ENCODE measurements around the gene PARPBP.

The PARPBP gene

GRCh38 chr12:102096855-102097254 is 23.1 kb upstream of the PARPBP start:
- no peak for DNase-seq (ENCODE audit: extremely low spot score)
- TF ChIP-seq CTBP1 (IDR thresholded peaks at IDR 0.05; ENCODE audit: borderline replicate concordance) (no peak), LEF1 (IDR thresholded peaks at IDR 0.05; ENCODE audit: borderline replicate concordance) (no peak), TARDBP (IDR thresholded peaks at IDR 0.05) (no peak), BHLHE40 (IDR thresholded peaks at IDR 0.05; ENCODE audit: borderline replicate concordance) (no peak), PKNOX1 (IDR thresholded peaks at IDR 0.05) (no peak), ELF4 (IDR thresholded peaks at IDR 0.05) (no peak), FOXM1 (IDR thresholded peaks at IDR 0.05; ENCODE audit: borderline replicate concordance) (no peak)
- ChIA-PET POLR2A (no interaction called here), CTCF (interaction anchor here (0.6 to 0.7 kb wide), 2 partner anchors 264 to 677 kb away, joined by 3 to 4 read pairs; no protein-coding TSS in a partner anchor)

GRCh38 chr12:102106905-102107304 is 13.1 kb upstream of the PARPBP start:
- CTCF ChIA-PET: no interaction called here
- TF ChIP-seq HDGF (IDR thresholded peaks at IDR 0.05; ENCODE audit: borderline replicate concordance) (no peak), ELF4 (IDR thresholded peaks at IDR 0.05) (no peak), CTBP1 (IDR thresholded peaks at IDR 0.05; ENCODE audit: borderline replicate concordance) (no peak), PKNOX1 (IDR thresholded peaks at IDR 0.05) (no peak), ARNT (IDR thresholded peaks at IDR 0.05) (no peak), L3MBTL2 (conservative IDR thresholded peaks at IDR 0.05) (no peak), SP1 (IDR thresholded peaks at IDR 0.05) (no peak), LEF1 (IDR thresholded peaks at IDR 0.05; ENCODE audit: borderline replicate concordance) (no peak), BHLHE40 (IDR thresholded peaks at IDR 0.05; ENCODE audit: borderline replicate concordance) (no peak), NFRKB (IDR thresholded peaks at IDR 0.05) (no peak), FOXM1 (IDR thresholded peaks at IDR 0.05; ENCODE audit: borderline replicate concordance) (no peak), FOXA1 (IDR thresholded peaks at IDR 0.05) (no peak), ZNF384 (IDR thresholded peaks at IDR 0.05) (no peak), FOXK2 (IDR thresholded peaks at IDR 0.05) (no peak), SUZ12 (IDR thresholded peaks at IDR 0.05) (no peak)
- no peak for DNase-seq (ENCODE audit: extremely low spot score)
- POLR2A ChIA-PET: no interaction called here

- DNase-seq (ENCODE audit: extremely low spot score): no peak
- ChIA-PET CTCF (no interaction called here), POLR2A (no interaction called here)
- no peak for TF ChIP-seq BHLHE40 (IDR thresholded peaks at IDR 0.05; ENCODE audit: borderline replicate concordance)
- no peak for TF ChIP-seq TARDBP (IDR thresholded peaks at IDR 0.05)
- TF ChIP-seq ARNT (IDR thresholded peaks at IDR 0.05): no peak
- TF ChIP-seq LEF1 (IDR thresholded peaks at IDR 0.05; ENCODE audit: borderline replicate concordance): no peak
Observed at GRCh38 chr12:102107970-102108369, 12.0 kb upstream of the PARPBP start.

DNA sequence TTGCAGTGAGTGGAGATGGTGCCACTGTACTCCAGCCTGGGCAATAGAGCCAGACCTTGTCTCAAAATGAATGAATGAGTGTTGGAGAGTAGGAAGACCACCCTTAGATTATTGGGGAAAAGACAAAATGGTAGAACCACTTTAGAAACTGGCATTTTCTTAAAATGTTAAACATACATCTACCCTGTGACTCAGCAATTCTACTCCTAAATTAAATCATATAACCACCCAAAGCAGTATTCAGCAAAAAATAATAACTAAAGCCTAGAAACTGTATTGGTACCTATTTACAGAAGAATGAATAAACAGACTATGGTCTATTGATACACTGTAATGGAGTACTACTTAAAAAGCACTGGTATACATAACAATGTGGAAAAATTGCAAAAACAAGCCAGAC is 9.2 kb upstream of the PARPBP start:
- POLR2A ChIA-PET: no interaction called here
- DNase-seq (ENCODE audit: extremely low spot score): no peak
- CTCF ChIA-PET: no interaction called here
- no peak for TF ChIP-seq PKNOX1 (IDR thresholded peaks at IDR 0.05)
- TF ChIP-seq TARDBP (IDR thresholded peaks at IDR 0.05): no peak
- no peak for TF ChIP-seq CTBP1 (IDR thresholded peaks at IDR 0.05; ENCODE audit: borderline replicate concordance)
- TF ChIP-seq FOXM1 (IDR thresholded peaks at IDR 0.05; ENCODE audit: borderline replicate concordance): no peak
- no peak for TF ChIP-seq LEF1 (IDR thresholded peaks at IDR 0.05; ENCODE audit: borderline replicate concordance)
- TF ChIP-seq ELF4 (IDR thresholded peaks at IDR 0.05): no peak
- TF ChIP-seq ARNT (IDR thresholded peaks at IDR 0.05): no peak
- TF ChIP-seq FOXA1 (IDR thresholded peaks at IDR 0.05): no peak
- TF ChIP-seq SP1 (IDR thresholded peaks at IDR 0.05): no peak
- no peak for TF ChIP-seq HDGF (IDR thresholded peaks at IDR 0.05; ENCODE audit: borderline replicate concordance)
- no peak for TF ChIP-seq BHLHE40 (IDR thresholded peaks at IDR 0.05; ENCODE audit: borderline replicate concordance)
- TF ChIP-seq L3MBTL2 (conservative IDR thresholded peaks at IDR 0.05): no peak
- no peak for TF ChIP-seq FOXK2 (IDR thresholded peaks at IDR 0.05)
- no peak for TF ChIP-seq ZNF384 (IDR thresholded peaks at IDR 0.05)
- no peak for TF ChIP-seq NFRKB (IDR thresholded peaks at IDR 0.05)
- TF ChIP-seq SUZ12 (IDR thresholded peaks at IDR 0.05): no peak

GRCh38 chr12:102114212-102114611 is 5.8 kb upstream of the PARPBP start:
- ChIA-PET CTCF (no interaction called here), POLR2A (no interaction called here)
- TF ChIP-seq LEF1 (IDR thresholded peaks at IDR 0.05; ENCODE audit: borderline replicate concordance): no peak
- TF ChIP-seq SUZ12 (IDR thresholded peaks at IDR 0.05): no peak
- no peak for DNase-seq (ENCODE audit: extremely low spot score)

DNA sequence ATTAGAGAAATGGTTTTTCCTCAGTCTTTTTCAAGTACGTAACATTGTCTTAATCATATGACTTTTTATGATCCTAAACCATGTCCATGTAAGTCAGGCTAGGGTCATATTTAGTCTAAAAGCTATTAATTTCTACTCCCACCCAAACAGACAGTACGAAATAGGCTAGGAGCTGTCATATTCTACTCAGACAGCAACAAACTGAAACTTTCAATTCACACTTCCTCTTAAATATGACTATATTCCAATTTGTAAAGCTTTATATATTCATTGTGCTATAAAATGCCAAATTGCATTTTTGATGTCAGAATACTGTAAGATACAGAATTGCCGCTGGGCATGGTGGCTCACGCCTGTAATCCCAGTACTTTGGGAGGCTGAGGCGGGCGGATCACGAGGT is 3.6 kb upstream of the PARPBP start:
- ChIA-PET CTCF (no interaction called here), POLR2A (no interaction called here)
- TF ChIP-seq TARDBP (IDR thresholded peaks at IDR 0.05) (no peak), BHLHE40 (IDR thresholded peaks at IDR 0.05; ENCODE audit: borderline replicate concordance) (no peak), SUZ12 (IDR thresholded peaks at IDR 0.05) (no peak), FOXM1 (IDR thresholded peaks at IDR 0.05; ENCODE audit: borderline replicate concordance) (no peak), ELF4 (IDR thresholded peaks at IDR 0.05) (no peak), L3MBTL2 (conservative IDR thresholded peaks at IDR 0.05) (no peak), SP1 (IDR thresholded peaks at IDR 0.05) (no peak), NFRKB (IDR thresholded peaks at IDR 0.05) (no peak), FOXK2 (IDR thresholded peaks at IDR 0.05) (no peak), CTBP1 (IDR thresholded peaks at IDR 0.05; ENCODE audit: borderline replicate concordance) (no peak), PKNOX1 (IDR thresholded peaks at IDR 0.05) (no peak), LEF1 (IDR thresholded peaks at IDR 0.05; ENCODE audit: borderline replicate concordance) (no peak), FOXA1 (IDR thresholded peaks at IDR 0.05) (no peak), ZNF384 (IDR thresholded peaks at IDR 0.05) (no peak), ARNT (IDR thresholded peaks at IDR 0.05) (no peak), HDGF (IDR thresholded peaks at IDR 0.05; ENCODE audit: borderline replicate concordance) (no peak)
- no peak for DNase-seq (ENCODE audit: extremely low spot score)

Data from HEK293T (cell line).